ENCODE data around the gene CCL25.
"Not testable (repeated sequence)": the region's sequence is repeated elsewhere in the genome, so short reads cannot be mapped to it uniquely, and the experiment has no call there.

CCL25 gene

DNA sequence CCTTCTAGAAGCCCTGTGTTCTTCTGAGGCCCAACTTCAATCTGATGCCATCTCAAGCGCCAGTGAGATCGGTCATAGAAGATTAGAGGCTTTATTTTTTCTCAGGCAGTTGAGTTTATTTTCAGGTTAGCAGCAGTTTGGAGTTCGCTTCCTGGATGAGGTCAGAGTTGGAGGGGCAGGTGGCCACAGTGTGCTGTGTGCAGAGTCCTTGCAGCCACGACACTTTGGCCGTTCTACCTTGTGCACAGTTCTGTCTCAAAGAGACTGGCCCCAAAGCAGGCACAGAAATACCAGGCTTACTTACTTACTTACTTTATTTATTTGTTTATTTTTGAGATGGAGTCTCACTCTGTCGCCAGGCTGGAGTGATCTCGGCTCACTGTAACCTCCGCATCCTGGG lies 31.2 kb upstream of the CCL25 start:
- H3K4me3 ChIP-seq (ENCODE audit: low read depth, low read length), result no peak overlapping the region
- TF ChIP-seq, protein P1, sequence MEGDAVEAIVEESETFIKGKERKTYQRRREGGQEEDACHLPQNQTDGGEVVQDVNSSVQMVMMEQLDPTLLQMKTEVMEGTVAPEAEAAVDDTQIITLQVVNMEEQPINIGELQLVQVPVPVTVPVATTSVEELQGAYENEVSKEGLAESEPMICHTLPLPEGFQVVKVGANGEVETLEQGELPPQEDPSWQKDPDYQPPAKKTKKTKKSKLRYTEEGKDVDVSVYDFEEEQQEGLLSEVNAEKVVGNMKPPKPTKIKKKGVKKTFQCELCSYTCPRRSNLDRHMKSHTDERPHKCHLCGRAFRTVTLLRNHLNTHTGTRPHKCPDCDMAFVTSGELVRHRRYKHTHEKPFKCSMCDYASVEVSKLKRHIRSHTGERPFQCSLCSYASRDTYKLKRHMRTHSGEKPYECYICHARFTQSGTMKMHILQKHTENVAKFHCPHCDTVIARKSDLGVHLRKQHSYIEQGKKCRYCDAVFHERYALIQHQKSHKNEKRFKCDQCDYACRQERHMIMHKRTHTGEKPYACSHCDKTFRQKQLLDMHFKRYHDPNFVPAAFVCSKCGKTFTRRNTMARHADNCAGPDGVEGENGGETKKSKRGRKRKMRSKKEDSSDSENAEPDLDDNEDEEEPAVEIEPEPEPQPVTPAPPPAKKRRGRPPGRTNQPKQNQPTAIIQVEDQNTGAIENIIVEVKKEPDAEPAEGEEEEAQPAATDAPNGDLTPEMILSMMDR (IDR thresholded peaks at IDR 0.05; ENCODE audit: low read depth, low read length, missing control alignments), result no peak
- DNase-seq (ENCODE audit: low read depth), result no peak
- in situ Hi-C loops (cut with HindIII; ENCODE audit: low sequenced_read_pairs), result no loop called here

DNA sequence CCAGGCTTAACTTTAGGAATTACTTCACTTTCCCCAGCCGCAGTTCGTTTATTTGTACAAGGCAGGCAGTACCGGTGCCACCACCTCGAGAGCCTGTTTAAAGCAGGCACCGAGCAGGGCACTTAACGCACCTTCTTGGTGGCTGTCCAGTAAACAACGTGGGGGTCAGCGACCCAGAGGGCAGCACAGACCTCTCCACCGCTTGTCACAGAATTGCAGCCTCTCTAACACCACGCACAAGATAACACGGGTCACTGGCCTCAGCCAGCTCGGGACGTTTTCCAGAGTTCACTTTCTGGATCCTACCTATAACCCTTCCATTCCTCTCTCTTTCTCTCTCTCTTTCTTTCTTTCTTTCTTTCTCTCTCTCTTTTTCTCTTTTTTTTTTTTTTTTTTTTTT lies 30.3 kb upstream of the CCL25 start:
- in situ Hi-C loops (cut with HindIII; ENCODE audit: low sequenced_read_pairs), result no loop called here
- H3K4me3 ChIP-seq (ENCODE audit: low read depth, low read length), result no peak overlapping the region
- TF ChIP-seq, protein P1 (IDR thresholded peaks at IDR 0.05; ENCODE audit: low read depth, low read length, missing control alignments), result no peak
- DNase-seq (ENCODE audit: low read depth), result no peak

DNA sequence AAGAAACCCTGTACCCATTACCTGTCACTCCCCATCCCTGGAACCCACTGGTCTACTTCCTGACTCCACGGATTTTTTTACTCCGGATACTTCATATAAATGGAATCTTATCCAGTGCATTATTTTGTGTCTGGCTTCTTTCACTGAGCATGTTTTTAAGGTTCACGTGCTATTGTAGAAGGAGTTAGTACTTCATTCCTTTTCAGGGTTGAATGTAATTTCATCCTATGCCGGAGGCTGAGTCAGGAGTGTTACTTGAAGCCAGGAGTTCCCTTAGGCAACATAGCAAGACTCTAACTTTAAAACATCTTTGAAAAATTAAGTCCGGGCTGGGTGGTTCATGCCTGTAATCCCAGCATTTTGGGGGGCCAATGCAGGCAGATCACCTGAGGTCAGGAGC lies 29.2 kb upstream of the CCL25 start:
- in situ Hi-C loops (cut with HindIII; ENCODE audit: low sequenced_read_pairs), result no loop called here
- TF ChIP-seq, protein P1 (IDR thresholded peaks at IDR 0.05; ENCODE audit: low read depth, low read length, missing control alignments), result no peak
- no peak for DNase-seq (ENCODE audit: low read depth)
- no peak overlapping the region for H3K4me3 ChIP-seq (ENCODE audit: low read depth, low read length)

DNA sequence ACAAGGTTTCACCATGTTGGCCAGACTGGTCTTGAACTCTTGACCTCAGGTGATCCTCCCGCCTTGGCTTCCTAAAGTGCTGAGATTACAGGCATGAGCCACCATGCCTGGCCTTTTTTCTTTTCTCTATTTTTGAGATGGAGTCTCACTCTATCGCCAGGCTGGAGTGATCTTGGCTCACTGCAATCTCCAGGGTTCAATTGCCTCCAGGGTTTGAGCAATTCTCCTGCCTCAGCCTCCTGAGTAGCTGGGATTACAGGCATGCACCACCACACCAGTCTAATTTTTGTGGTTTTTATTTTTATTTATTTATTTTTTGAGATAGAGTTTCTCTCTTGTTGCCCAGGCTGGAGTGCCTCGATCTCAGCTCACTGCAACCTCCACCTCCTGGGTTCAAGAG lies 28.3 kb upstream of the CCL25 start:
- DNase-seq (ENCODE audit: low read depth); in situ Hi-C loops (cut with HindIII; ENCODE audit: low sequenced_read_pairs): not testable (repeated sequence)

DNA sequence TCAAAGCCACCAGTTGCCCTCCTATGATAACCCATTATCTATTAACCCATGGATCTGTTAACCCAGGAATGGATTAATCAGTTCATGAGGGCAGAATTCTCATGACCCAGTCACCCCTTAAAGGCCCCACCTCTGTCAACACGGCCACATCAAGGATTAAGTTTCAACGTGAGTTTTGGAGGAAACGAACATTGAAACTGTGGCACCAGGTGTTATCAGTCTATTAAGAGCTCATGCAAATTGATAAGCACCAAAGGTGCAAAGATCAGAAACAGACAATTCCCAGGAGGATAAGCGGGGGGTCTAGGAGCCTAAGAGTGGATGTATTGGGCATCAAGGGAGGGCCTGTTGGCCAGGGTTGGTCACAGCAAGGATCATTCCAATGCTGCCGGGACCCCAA lies 27.2 kb upstream of the CCL25 start:
- no peak overlapping the region for H3K4me3 ChIP-seq (ENCODE audit: low read depth, low read length)
- in situ Hi-C loops (cut with HindIII; ENCODE audit: low sequenced_read_pairs), result loop anchor here (5.0 kb wide), 1 partner anchor 47 kb away; no protein-coding TSS in a partner anchor
- no peak for DNase-seq (ENCODE audit: low read depth)
- TF ChIP-seq, protein P1 (IDR thresholded peaks at IDR 0.05; ENCODE audit: low read depth, low read length, missing control alignments), result no peak

More for the DNA sequence above, 28.3 kb upstream of the CCL25 start:
- not testable (repeated sequence) for H3K4me3 ChIP-seq (ENCODE audit: low read depth, low read length)

DNA sequence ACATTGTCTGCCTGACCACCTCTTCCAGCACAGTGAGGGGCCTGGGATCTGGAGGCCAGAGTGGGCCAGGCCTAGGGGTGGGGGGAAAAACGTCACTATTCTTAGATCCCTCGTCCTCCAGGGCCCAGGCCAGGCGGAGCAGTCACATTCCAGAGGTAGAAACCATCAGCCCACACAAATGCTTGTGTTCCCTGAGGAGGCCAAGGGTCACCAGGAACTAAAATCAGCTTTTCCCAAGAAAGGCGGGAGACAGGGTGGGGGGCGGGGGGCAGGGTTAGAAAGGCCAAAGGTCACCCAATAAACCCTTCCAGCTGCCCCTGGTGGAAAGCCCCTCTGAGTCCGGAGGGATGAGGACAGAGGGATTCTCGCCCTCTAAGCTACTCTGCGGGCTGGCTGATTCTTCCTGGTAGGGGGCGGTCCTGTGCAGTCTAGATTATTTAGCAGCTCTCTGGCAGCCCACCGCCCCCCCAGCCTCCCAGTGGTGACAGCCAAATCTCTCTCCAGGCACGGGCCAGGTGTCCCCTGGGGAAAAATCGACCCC lies 23.5 kb upstream of the CCL25 start:
- TF ChIP-seq, protein P1 (IDR thresholded peaks at IDR 0.05; ENCODE audit: low read depth, low read length, missing control alignments), result no peak
- no peak for DNase-seq (ENCODE audit: low read depth)
- H3K4me3 ChIP-seq (ENCODE audit: low read depth, low read length), result no peak overlapping the region
- in situ Hi-C loops (cut with HindIII; ENCODE audit: low sequenced_read_pairs), result loop anchor here (5.0 kb wide), 1 partner anchor 43 kb away; no protein-coding TSS in a partner anchor

DNA sequence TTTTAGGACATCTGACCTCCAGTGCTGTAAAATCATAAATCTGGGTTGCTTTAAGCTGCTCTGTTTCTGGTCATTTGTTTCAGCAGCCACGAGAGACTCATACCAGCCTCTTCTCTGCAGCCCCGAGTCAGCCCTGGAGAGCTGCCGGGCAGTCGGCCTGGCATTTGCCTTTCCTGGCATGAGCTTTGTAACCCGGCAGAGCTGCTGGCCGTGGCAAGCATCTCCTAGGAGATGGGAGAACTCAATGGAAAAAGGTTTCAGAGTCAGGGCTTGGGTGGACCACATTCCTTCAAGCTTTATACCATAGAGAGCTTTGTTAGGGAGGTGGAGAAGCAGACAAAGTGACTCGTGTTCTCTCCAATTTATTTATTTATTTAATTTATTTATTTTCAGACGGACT lies 21.6 kb upstream of the CCL25 start:
- TF ChIP-seq, protein P1 (IDR thresholded peaks at IDR 0.05; ENCODE audit: low read depth, low read length, missing control alignments), result no peak
- no peak for DNase-seq (ENCODE audit: low read depth)
- in situ Hi-C loops (cut with HindIII; ENCODE audit: low sequenced_read_pairs), result no loop called here
- H3K4me3 ChIP-seq (ENCODE audit: low read depth, low read length), result no peak overlapping the region

DNA sequence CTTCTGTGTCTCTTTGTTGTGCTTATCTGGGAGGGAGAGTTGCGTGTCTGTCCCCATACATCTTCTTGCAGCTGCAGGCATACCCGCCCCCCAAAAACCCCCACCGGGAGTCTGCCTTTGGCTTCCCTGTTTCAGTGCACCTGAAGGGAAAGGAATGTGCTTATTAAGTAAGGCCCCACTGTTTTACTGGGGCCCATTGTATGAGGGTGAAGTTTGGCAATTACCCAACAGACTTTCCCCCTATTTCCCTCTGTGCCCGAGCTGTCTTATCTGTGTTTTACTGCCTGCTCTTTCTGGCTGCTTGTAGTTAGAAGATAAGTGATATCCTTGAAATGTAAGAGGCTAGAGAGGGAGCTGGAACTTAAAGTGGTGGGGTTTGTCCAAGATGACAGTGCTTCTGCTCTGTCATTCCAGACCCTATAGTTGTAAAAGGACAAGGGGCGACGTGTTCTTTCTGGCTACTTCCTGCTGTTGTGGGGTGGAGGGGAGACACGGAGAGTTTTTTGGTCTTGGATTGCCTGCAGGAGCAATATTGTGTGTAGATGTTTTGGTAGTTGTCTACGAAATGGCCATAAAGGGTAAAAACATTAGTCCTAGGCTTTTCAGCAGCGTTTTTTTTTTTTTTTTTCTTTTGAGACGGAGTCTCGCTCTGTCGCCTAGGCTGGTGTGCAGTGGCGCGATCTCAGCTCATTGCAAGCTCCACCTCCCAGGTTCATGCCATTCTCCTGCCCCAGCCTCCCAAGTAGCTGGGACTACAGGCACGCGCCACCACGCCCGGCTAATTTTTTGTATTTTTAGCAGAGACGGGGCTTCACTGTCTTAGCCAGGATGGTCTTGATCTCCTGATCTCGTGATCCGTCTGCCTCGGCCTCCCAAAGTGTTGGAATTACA lies 19.0 kb upstream of the CCL25 start:
- DNase-seq (ENCODE audit: low read depth); in situ Hi-C loops (cut with HindIII; ENCODE audit: low sequenced_read_pairs): not testable (repeated sequence)

More for the DNA sequence above, 19.0 kb upstream of the CCL25 start:
- not testable (repeated sequence) for H3K4me3 ChIP-seq (ENCODE audit: low read depth, low read length)

Measured in astrocyte of the cerebellum (primary cell).